Measurements from ENCODE around the gene EIF1B. TPM values are rescaled to one million over a fixed set of nuclear protein-coding genes. Genes with fewer than 3 reads are reported as not detected.

Gene EIF1B
- total RNA-seq, 4 donors from 2014 or later, result 12.9 to 32.7 (median 24.5) TPM

- Histone ChIP-seq H3K36me3 (peaks cover 0 to 20% of the 10 kb centered on the region in 2 donors), H3K27me3 (no peaks in the 10 kb centered on the region), H3K4me3 (no peak overlapping the region), H3K9me3 (no peaks in the 10 kb centered on the region), H3K27ac (no peak overlapping the region), H3K4me1 (peaks cover 21 to 23% of the 10 kb centered on the region in 2 donors)
- intact Hi-C loops (cut with DNase I; ENCODE audit: low total_unique reads) (loop anchor here (1.0 to 10.0 kb wide), 2 partner anchors 126 to 1778 kb away; partner anchors contain the start of gene TRAK1), in situ Hi-C loops (cut with MboI; ENCODE audit: low sequenced_read_pairs in 4 of 4) (loop anchor here (5.0 to 25.0 kb wide), 4 partner anchors 125 to 905 kb away; partner anchors contain the start of genes CTNNB1 (in 1 of the 4) and RPSA (in 1 of the 4))
- TF ChIP-seq POLR2A (IDR thresholded peaks at IDR 0.05) (no peak), CTCF (IDR thresholded peaks at IDR 0.05 in 4 of 5, conservative IDR thresholded peaks at IDR 0.05 in 1 of 5) (peak; percentile 68 to 82 (median 75))
- DNase-seq (no peak), ATAC-seq (peak; percentile 37 to 49)
These were observed 7.8 kb downstream of the EIF1B start for GRCh38 chr3:40317061-40317855.

GRCh38 chr3:40321818-40322217, 12.3 kb downstream of the EIF1B start:
- H3K4me1 ChIP-seq, result no peaks in the 10 kb centered on the region
- DNase-seq (no peak), ATAC-seq (no peak)
- TF ChIP-seq POLR2A (IDR thresholded peaks at IDR 0.05) (no peak), CTCF (IDR thresholded peaks at IDR 0.05 in 4 of 5, conservative IDR thresholded peaks at IDR 0.05 in 1 of 5) (no peak)
- no peaks in the 10 kb centered on the region for H3K9me3 ChIP-seq
- intact Hi-C loops (cut with DNase I; ENCODE audit: low total_unique reads) (no loop called here), in situ Hi-C loops (cut with MboI; ENCODE audit: low sequenced_read_pairs in 4 of 4) (loop anchor here in 3 of 4 donors (10.0 to 25.0 kb wide), 6 partner anchors 133 to 1563 kb away; partner anchors contain the start of genes ZNF621 (in 2 of the 3), CTNNB1 (in 1 of the 3), RPL14 (in 1 of the 3) and RPSA (in 1 of the 3))
- H3K4me3 ChIP-seq, result no peak overlapping the region
- H3K36me3 ChIP-seq, result no peaks in the 10 kb centered on the region
- H3K27ac ChIP-seq, result no peak overlapping the region
- H3K27me3 ChIP-seq, result no peaks in the 10 kb centered on the region

- no peaks in the 10 kb centered on the region for H3K36me3 ChIP-seq
- no peak overlapping the region for H3K4me3 ChIP-seq
- no peaks in the 10 kb centered on the region for H3K4me1 ChIP-seq
- in situ Hi-C loops (cut with MboI; ENCODE audit: low sequenced_read_pairs in 4 of 4) (loop anchor here in 3 of 4 donors (10.0 to 25.0 kb wide), 6 partner anchors 131 to 1561 kb away; partner anchors contain the start of genes ZNF621 (in 2 of the 3), CTNNB1 (in 1 of the 3), RPL14 (in 1 of the 3) and RPSA (in 1 of the 3)), intact Hi-C loops (cut with DNase I; ENCODE audit: low total_unique reads) (no loop called here)
- TF ChIP-seq POLR2A (IDR thresholded peaks at IDR 0.05) (no peak), CTCF (IDR thresholded peaks at IDR 0.05 in 4 of 5, conservative IDR thresholded peaks at IDR 0.05 in 1 of 5) (no peak)
- ATAC-seq, result no peak
- DNase-seq, result no peak
- H3K27ac ChIP-seq, result no peak overlapping the region
- H3K9me3 ChIP-seq, result no peaks in the 10 kb centered on the region
- H3K27me3 ChIP-seq, result no peaks in the 10 kb centered on the region
These were observed 14.4 kb downstream of the EIF1B start for GRCh38 chr3:40323946-40324345.

GRCh38 chr3:40324621-40325020, 15.1 kb downstream of the EIF1B start:
- no peaks in the 10 kb centered on the region for H3K27me3 ChIP-seq
- H3K36me3 ChIP-seq, result no peaks in the 10 kb centered on the region
- ATAC-seq, result no peak
- TF ChIP-seq POLR2A (IDR thresholded peaks at IDR 0.05) (no peak), CTCF (IDR thresholded peaks at IDR 0.05 in 4 of 5, conservative IDR thresholded peaks at IDR 0.05 in 1 of 5) (no peak)
- no peak for DNase-seq
- no peaks in the 10 kb centered on the region for H3K4me1 ChIP-seq
- intact Hi-C loops (cut with DNase I; ENCODE audit: low total_unique reads) (loop anchor here (5.0 kb wide), 1 partner anchor 128 kb away; no protein-coding TSS in a partner anchor), in situ Hi-C loops (cut with MboI; ENCODE audit: low sequenced_read_pairs in 4 of 4) (loop anchor here (5.0 to 25.0 kb wide), 8 partner anchors 130 to 1563 kb away; partner anchors contain the start of genes ZNF621 (in 2 of the 4), CTNNB1 (in 1 of the 4), RPL14 (in 1 of the 4) and RPSA (in 1 of the 4))
- no peak overlapping the region for H3K27ac ChIP-seq
- no peaks in the 10 kb centered on the region for H3K9me3 ChIP-seq
- H3K4me3 ChIP-seq, result no peak overlapping the region
